GM21576 (cell line): ENCODE measurements around the gene GDPD3.

Experiments used
- ATAC-seq: cut with Tn5 transposase; IDR thresholded peaks from one replicate; pipeline ENCODE4 v1.9.1; 2021; ENCODE audit warnings: mild to moderate bottlenecking, moderate library complexity; ENCODE audit not compliant: unreplicated experiment

The GDPD3 gene, protein sequence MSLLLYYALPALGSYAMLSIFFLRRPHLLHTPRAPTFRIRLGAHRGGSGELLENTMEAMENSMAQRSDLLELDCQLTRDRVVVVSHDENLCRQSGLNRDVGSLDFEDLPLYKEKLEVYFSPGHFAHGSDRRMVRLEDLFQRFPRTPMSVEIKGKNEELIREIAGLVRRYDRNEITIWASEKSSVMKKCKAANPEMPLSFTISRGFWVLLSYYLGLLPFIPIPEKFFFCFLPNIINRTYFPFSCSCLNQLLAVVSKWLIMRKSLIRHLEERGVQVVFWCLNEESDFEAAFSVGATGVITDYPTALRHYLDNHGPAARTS

DNA sequence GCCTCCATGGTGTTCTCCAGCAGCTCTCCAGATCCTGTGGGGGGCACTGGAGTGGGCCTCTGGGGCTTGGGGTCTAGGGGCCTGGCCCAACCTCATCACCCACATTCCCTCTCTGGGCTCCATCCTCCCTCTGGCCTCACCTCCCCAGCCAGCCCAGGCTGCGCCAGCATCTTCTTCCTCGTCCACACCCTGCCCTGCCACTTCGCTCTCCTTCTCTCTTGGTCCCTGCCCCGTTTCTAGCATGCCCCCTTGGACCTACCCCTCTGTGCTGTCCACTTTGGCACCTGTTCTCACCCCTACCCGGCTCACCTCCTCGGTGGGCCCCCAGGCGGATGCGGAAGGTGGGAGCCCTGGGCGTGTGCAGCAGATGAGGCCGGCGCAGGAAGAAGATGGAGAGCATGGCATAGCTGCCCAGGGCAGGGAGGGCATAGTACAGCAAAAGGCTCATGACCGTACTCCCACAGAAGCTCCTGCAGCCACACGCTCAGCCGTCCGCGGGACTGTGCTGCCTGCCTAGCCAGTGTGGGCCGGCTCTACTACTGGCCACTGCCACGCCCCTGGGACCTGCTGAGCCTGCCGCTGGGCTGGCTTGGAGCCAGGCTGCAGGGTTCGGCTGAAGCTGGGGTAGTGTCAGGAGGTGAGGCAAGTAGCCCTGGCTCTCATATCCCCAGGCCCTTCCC is at the start of gene GDPD3:
GDPD3 (minus strand) TSS at position 507 of the 680 bp plus-strand sequence; CDS start at position 448, 59 bp downstream.
- no peak for ATAC-seq

DNA sequence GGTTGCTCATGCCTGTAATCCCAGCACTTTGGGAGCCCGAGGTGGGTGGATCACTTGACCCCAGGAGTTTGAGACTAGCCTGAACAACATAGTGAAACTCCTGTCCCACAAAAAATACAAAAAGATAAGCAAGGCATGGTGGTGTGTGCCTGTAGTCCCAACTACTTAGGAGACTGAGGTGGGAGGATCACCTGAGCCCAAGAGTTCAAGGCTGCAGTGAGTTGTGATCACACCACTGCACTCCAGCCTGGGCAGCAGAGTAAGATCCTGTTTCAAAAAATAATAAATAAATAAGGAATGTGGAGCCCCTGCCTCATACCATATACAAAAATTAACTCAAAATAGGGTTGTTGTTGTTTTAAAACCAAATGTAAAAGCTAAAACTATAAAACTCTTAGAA is 43.9 kb upstream of the GDPD3 start:
- no peak for ATAC-seq

DNA sequence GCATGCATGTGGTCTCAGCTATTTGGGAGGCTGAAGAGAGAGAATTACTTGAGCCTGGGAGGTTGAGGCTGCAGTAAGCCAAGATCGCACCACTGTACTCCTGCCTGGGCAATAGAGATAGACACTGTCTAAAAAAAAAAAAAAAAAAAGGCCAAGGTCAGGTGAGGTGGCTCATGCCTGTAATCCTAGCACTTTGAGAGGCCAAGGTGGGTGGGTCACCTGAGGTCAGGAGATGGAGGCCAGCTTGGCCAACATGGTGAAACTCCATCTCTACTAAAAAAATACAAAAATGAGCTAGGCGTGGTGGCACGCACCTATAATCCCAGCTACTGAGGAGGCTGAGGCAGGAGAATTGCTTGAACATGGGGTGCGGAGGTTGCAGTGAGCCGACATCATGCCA is 41.9 kb upstream of the GDPD3 start:
- no peak for ATAC-seq

DNA sequence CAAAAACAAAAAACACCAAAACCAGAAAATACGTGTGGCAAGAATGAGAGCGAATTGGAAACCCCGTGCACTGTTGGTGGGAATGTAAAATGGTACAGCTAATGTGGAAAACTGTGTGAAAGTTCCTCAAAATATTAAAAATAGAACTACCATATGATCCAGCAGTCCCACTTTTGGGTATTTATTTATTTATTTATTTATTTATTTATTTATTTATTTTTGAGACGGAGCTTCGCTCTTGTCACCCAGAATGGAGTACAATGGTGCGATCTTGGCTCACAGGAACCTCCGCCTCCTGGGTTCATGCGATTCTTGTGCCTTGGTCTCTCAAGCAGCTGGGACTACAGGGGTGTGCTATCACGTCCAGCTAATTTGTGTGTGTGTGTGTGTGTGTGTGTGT is 39.2 kb upstream of the GDPD3 start:
- no peak for ATAC-seq

DNA sequence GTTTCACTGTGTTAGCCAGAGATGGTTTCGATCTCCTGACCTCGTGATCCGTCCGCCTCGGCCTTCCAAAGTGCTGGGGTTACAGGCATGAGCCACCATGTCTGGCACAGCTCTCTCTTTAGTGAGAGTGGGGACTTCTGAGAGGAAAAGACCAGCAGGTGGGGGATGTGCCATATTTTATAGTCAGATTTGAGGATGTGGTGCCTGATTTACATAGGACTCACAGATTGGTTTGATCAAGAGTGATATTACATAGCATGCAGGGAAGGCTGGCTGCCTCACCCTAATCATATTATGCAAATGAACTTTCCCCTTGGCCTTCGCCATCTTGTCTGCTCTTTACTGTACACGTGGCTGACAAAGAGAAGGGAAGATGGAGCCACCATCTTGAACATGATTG is 37.8 kb upstream of the GDPD3 start:
- no peak for ATAC-seq

DNA sequence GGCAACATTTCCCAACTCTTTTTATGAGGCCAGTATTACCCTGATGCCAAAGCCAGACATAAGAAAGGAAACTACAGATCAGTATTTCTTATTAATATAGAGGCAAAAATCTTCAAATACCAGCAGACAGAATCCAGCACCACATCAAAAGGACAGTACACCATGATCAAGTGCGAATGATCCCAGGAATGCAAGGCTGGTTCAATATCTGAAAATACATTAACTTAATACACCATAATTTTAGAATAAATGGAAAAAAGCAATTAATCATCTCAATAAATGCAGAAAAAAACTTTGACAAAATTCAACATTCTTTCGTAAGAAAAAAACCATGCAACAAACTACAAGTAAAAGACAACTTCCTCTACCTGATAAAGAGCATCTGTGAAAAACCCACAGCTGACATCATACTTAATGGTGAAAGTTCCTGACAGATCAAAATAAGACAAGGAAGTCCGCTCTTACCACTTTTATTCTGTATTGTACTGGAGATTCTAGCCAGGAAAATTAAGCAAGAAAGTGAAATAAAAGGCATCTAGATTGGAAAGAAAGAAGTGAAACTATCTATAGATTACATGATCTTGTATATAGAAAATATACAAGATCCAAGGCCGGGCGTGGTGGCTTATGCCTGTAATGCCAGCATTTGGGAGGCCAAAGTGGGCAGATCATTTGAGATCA is 36.1 kb upstream of the GDPD3 start:
- no peak for ATAC-seq

DNA sequence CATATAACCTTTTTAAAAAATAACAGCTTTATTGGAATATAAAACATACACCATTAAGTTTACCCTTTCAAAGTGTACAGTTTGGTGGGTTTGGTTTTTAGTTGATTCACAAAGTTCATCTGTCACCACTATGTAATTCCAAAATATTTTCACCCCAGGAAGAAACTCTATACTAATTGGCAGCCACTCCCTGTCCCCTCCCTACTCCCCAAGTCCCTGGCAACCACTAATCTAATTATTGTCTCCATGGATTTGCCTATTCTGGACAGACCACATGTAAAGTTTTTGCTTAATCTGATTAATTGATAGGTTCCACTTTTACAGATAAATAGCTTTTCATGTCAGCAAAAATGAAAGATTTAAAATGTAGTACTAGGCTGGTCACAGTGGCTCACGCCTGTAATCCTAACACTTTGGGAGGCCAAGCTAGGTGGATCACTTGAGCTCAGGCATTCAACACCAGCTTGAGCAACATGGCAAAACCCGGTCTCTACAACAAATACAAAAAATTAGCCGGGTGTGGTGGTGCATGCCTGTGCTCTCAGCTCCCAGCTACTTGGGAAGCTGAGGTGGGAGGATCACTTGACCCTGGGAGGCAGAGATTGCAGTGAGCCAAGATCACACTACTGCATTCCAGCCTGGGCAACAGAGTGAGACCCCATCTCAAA is 34.6 kb upstream of the GDPD3 start:
- no peak for ATAC-seq

DNA sequence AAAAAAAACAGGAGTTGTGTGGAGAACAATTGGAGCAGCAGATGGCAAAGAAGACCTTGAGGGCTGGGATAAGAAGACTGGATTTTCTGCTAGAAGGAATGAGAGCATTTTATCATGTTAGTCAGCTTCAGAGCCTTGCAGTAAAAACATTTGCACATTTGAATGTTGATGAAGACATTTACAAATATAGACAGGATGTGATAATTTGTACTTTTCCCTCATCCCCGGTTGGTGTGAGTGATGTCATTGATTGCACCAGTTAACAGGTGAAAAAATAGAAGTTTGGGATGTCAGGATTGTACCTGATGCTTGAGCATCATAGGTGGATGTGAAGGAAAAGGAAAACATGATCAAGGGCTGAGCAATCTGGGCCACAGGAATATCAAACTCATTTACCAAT is 32.3 kb upstream of the GDPD3 start:
- no peak for ATAC-seq

DNA sequence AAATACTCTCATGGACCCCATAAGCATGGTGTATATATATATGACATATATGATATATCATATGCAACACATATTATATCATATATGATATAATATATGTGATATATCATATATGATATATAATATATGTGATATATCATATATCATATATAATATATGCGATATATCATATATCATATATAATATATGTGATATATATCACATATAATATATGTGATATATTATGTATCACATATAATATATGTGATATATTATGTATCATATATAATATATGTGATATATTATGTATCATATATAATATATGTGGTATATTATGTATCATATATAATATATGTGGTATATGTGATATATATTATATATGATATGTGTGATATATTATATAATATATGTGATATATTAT is 31.6 kb upstream of the GDPD3 start:
- no peak for ATAC-seq

DNA sequence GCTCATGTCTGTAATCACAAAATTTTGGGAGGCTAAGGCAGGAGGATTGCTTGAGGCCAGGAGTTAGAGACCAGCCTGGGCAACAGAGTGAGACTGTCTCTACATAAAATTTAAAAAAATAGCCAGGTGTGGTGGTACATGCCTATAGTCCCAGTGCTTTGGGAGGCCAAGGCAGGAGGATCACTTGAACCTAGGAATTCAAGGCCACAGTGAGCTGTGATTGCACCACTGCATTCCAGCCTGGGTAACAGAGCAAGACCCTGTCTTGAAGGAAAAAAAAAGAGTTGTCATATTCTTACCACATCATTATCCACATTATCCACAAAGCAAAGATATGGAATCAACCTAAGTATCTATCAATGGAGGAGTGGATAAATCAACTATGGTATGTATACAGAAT is 30.7 kb upstream of the GDPD3 start:
- no peak for ATAC-seq

DNA sequence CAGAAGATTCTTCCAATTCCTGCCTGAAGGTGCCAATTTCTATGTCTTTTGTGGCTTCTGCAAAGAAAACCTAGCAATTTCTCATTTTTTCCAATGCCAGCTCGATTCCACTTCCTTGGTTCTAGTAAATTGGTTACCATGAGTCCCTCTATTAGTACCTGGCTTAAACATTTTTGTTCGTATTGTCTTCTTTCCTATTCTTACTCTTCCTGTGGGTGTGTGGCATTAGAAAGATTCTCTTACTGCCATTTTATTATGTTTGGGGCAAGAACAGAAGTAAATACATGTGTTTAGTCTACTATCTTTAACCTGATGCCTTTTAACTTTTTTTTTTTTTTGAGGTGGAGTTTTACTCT is 30.0 kb upstream of the GDPD3 start:
- ATAC-seq = no peak

DNA sequence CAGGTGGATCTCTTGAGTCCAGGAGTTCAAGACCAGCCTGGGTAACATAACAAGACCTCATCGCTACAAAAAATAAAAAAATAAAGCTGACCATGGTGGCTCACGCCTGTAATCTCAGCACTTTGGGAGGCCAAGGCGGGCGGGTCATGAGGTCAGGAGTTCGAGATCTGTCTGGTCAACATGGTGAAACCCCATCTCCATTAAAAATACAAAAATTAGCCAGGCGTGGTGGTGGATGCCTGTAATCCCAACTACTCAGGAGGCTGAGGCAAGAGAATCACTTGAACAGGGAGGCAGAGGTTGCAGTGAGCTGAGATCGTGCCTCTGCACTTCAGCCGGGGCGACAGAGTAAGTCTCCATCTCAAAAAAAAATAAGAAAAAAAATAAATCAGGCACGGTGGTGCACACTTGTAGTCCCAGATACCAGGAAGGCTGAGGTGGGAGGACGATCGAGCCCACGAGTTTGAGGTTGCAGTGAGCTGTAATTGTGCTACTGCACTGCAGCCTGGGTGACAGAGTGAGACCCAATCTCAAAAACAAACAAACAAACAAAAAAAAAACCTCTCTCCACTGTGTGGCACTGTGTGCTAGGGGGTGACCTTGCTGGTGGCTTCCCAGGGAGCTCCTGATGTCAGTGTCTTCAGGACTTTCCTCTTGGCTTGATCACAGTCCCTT is 29.5 kb upstream of the GDPD3 start:
- no peak for ATAC-seq

DNA sequence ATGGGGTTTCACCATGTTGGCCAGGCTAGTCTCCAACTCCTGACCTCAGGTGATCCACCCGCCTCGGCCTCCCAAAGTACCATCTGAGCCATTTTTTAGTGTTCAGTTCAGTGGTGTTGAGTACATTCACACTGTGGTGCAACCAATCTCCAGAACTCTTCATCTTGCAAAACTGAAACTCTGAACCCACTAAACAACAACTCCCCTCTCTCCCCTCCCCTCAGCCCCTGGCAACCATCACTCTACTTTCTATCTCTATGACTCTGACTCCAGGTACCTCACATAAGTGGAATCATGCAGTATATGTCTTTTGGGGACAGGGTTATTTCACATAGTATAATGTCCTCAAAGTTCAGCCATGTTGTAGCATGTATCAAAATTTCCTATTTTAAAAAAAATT is 28.4 kb upstream of the GDPD3 start:
- no peak for ATAC-seq

DNA sequence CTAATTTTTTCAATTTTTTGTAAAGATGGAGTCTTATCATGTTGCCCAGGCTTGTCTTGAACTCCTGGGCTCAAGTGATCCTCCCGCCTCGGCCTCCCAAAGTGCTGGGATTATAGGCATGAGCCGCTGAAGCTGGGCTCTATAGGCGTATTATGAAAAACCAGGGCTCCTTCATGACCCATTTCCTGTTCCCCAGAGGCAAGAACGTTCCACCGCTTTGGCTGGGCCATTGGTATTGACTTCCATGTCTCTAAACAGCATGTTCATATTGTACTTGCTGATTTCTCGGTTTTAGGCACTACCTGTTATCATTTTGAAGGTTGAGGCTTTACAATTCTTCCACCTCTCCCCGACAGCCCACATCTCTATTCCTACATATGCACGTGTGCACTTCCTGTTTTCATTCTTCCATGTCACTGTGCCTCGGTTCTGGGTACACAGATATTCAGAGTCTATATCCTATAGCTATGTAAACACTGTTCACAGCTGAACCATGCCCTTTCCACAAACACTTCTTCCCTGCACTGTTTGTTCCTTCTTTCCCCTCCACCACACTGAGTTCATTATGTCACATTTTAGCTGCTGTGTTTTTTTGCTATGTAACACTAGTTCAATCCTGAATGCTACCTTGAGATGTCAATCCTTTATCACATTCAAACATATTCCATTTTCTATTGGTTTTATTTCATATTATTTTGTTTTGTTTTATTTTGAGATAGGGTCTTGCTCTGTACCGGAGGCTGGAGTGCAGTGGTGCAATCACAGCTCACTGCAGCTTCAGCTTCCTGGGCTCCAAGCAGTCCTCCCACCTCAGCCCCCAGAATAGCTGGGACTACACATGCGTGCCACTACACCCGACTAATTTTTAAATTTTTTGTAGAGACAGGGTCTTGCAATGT is 26.5 kb upstream of the GDPD3 start:
- ATAC-seq = no peak

DNA sequence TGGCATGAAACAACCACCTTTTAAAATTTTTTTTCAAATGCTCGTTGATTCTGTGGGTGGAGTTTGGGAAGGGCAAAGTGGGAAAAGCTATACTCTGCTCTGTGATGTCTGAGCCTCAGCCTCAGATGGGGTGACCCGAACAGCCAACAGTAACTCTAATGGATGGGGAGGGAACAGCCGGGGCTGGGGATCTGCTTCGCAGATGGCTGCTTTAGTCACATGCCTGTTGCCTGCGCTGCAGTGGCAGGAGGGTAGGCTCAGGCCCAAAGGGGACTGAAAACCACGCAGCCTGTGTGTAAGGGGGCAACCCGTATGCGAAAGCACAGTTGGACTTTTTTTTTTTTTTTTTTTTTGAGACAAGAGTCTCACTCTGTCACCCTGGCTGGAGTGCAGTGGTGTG is 24.6 kb upstream of the GDPD3 start:
- no peak for ATAC-seq

DNA sequence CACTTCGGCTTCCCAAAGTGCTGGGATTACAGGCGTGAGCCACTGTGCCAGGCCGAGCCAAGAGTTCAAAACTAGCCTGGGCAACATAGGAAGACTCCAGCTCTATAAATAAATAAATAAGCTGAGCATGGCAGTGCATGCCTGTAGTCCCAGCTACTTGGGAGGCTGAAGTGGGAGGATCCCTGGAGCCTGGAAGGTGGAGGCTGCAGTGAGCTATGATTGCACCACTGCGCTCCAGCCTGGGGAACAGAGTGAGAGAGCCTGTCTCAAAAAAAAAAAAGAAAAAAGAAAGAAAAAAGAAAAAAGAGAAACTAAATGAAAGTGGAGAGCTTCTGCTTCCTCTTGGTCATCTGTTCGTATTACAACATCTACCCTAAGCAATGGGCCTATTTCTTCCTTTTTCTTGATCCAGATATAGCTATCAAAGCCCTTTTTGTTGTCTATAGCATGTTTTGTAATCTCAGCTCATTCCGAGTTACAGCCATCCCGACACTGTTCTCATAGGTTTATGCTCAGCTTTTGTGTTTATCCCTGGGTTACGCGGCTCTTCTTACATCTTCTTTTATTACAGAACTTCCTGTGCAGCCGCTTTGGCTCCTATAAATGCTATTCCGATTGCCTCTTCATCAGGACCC is 23.8 kb upstream of the GDPD3 start:
- no peak for ATAC-seq

DNA sequence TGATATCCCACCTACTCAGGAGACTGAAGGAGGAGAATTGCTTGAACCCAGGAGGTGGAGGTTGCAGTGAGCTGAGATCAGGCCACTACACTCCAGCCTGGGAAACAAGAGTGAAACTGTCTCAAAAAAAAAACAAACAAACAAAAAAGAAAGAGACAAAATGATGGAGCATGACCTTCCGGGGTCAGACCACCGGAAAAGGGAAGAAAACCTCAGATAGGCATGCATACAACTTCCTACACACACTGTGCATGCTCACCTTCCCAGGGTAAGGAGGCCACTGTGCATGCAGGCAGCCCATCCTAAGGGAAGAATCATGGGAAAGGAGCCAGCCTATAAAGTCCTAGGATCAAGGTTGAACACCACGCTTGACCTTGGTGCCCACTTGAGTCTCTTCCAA is 19.3 kb upstream of the GDPD3 start:
- no peak for ATAC-seq

DNA sequence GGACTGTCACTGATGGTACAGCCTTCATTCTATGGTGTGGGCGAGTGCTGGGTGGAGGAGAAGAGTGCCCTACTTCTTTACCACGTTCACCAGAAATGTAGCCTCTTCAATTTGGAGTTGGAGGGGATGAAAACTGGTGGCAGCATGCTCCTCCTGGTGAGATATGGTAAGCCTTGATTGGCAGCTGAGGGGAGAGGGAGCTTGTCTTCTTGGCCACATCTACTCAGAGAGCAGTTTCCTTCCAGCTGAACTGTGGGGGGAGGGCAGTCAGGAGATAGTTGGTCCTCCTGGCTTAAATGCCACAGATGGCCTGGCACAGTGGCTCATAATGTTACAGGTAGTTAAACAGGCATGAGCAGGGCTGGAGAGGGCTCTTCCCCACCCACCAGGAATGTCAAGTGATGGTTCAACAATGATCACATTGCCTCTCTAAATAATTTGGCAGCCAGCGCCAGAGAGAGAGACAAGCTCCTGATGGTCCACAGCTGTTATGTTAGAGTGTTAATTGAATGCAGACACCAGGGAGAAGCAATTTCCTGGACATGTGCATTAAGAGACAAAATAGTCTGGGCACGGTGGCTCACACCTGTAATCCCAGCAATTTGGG is 18.6 kb upstream of the GDPD3 start:
- ATAC-seq = no peak

DNA sequence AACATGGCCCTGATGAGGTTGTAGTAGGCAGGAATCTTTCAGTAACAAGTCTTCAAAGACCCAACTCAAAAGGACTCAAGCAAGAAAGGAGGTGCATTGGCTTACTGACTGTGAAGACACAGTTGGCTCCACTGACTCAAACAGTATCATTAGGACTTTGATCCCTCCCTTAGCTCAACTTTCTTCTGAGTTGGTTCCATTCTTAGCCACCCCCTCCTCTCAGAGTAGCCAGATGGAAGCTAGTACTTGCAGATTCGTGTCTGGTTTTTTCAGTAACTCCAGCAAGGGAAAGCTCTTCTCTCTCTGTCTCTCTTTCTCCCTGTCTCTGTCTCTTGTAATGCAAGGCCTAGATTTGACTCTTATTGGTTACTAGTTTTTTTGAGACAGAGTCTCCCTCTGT is 14.7 kb upstream of the GDPD3 start:
- no peak for ATAC-seq
